ENCODE data around the gene SLC23A1. TPM values are rescaled to one million over a fixed set of nuclear protein-coding genes. Genes with fewer than 3 reads are reported as not detected.

The SLC23A1 gene
- total RNA-seq, 4 donors from 2014 or later = not detected

DNA sequence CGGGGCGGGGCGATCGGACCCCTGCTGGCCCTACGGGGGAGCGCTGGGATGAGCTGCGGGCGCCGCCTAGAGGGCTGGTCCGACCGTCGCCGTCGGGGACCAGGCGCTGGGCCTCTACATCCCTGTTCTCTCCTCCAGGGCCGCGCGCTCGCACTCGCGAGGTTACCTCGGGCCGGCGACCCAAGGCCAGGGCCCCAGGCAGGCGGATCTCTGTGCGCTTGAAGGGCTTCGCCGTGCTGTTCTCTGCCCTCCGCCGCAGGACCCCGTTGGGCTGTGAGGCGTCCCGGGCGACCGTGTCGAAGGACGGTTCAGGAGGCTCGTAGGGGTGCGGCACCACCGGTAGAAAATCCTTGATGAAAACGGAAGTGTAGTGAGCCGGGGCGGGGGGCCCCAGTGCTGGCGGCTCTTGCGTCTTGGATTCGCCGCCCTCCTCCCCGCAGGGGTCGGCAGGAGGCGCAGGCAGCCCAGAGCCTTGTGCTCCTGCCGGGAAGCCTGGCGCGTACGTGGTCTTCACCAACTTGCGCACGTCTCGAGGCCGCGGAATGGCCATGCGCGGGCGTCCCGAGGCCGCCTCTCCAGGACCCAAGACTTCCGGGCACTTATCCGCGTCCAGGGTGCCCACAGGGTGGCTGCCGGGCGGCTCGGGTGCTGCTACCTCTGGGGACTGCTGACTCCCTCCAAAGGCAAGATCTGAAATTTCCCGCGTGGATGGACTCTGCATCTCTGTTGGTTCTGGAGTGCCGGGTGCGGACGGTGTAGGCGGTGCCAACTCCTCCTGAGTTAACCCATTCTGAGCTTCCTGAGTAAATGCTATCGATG, 9.8 kb upstream of the SLC23A1 start:
- H3K36me3 ChIP-seq = no peaks in the 10 kb centered on the region
- 8 to 13% methylated on average over 15 to 32 of the region's 77 CpGs for WGBS, 2 donors
- TF ChIP-seq, protein P1, sequence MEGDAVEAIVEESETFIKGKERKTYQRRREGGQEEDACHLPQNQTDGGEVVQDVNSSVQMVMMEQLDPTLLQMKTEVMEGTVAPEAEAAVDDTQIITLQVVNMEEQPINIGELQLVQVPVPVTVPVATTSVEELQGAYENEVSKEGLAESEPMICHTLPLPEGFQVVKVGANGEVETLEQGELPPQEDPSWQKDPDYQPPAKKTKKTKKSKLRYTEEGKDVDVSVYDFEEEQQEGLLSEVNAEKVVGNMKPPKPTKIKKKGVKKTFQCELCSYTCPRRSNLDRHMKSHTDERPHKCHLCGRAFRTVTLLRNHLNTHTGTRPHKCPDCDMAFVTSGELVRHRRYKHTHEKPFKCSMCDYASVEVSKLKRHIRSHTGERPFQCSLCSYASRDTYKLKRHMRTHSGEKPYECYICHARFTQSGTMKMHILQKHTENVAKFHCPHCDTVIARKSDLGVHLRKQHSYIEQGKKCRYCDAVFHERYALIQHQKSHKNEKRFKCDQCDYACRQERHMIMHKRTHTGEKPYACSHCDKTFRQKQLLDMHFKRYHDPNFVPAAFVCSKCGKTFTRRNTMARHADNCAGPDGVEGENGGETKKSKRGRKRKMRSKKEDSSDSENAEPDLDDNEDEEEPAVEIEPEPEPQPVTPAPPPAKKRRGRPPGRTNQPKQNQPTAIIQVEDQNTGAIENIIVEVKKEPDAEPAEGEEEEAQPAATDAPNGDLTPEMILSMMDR (IDR thresholded peaks at IDR 0.05) = peak in 5 of 6 experiments; percentile 21 to 62 (median 44)
- TF ChIP-seq POLR2A (IDR thresholded peaks at IDR 0.05) = no peak
- no peak overlapping the region for H3K27ac ChIP-seq
- intact Hi-C loops (cut with DNase I) = no loop called here
- no peaks in the 10 kb centered on the region for H3K9me3 ChIP-seq
- H3K4me3 ChIP-seq (replicated peaks in 1 of 3) = peak overlapping the region in 2 of 3 donors; percentile 9 to 36
- DNase-seq = peak; percentile 49
- H3K4me1 ChIP-seq = peaks cover 23 to 46% of the 10 kb centered on the region in 2 donors
- no peaks in the 10 kb centered on the region for H3K27me3 ChIP-seq

DNA sequence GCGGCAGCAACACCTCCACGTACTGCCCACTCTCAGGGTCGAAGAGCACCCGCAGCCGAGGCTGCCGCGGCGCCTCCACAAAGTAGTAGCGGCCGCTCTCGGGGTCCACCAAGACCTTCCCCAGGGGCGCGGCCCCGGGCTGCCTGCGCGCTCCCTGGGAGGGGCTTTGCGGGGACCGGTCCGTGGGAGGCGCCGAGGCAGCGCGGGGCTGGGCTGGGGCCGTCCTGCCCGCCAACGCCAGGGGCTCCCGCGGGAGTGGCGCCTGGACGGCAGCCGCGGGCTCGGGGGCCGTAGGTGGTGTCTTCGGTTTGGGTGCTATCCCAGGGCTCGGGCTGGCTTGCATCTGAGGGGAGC, 9.2 kb upstream of the SLC23A1 start:
- H3K4me3 ChIP-seq (replicated peaks in 1 of 3) = peak overlapping the region in 1 of 3 donors; percentile 36
- WGBS, 2 donors = 27% methylated on average over 22 of the region's 36 CpGs; no CpG with 5 or more reads in 1 of the 2 donors
- no peaks in the 10 kb centered on the region for H3K36me3 ChIP-seq
- TF ChIP-seq, protein P1 (IDR thresholded peaks at IDR 0.05) = no peak
- no peak for TF ChIP-seq POLR2A (IDR thresholded peaks at IDR 0.05)
- H3K27me3 ChIP-seq = no peaks in the 10 kb centered on the region
- no peak for DNase-seq
- peaks cover 27 to 51% of the 10 kb centered on the region in 2 donors for H3K4me1 ChIP-seq
- no peaks in the 10 kb centered on the region for H3K9me3 ChIP-seq
- intact Hi-C loops (cut with DNase I) = no loop called here
- H3K27ac ChIP-seq = no peak overlapping the region

DNA sequence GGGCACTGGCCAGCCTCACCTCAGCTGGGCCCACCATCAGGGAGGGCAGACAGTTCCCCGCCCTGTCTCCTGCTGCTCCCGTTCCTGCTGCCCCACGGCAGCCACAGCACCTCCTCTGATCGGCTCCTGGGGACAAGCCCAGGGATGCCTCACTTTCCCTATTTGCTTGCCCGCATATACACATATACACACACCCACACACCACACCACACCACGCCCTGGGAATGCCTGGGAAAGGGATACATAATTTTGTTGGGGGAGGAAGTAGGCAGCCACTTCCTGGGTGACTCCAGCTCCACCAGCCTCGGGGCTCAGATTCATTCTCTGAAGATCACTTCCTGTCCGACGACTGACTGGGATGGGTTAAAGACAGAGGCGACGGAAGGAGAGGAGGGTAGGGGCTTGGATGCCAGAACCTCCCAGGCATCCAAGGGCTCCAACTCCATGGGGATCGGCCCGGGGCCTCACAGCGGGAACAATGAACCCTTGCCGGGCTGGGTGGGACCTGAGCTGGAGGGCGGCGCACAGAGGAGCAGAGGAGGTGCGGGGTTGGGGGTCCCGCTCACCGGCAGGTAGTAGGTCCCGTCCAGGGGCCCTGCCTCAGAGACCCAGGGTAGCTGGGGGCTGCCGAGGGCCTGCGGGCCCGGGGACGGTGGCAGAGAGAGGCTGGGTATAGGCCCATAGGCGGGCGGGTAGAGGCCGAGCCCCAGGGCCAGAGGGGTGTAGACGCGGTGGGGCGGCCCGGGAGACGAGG, 8.7 kb upstream of the SLC23A1 start:
- Histone ChIP-seq H3K27me3 (no peaks in the 10 kb centered on the region), H3K36me3 (no peaks in the 10 kb centered on the region), H3K27ac (no peak overlapping the region), H3K4me1 (peaks cover 27 to 51% of the 10 kb centered on the region in 2 donors), H3K9me3 (no peaks in the 10 kb centered on the region), H3K4me3 (replicated peaks in 1 of 3) (no peak overlapping the region)
- DNase-seq = no peak
- TF ChIP-seq POLR2A (IDR thresholded peaks at IDR 0.05) = no peak
- TF ChIP-seq, protein P1 (IDR thresholded peaks at IDR 0.05) = no peak
- intact Hi-C loops (cut with DNase I) = no loop called here
- 68 to 77% methylated on average over 23 to 33 of the region's 33 CpGs for WGBS, 2 donors

DNA sequence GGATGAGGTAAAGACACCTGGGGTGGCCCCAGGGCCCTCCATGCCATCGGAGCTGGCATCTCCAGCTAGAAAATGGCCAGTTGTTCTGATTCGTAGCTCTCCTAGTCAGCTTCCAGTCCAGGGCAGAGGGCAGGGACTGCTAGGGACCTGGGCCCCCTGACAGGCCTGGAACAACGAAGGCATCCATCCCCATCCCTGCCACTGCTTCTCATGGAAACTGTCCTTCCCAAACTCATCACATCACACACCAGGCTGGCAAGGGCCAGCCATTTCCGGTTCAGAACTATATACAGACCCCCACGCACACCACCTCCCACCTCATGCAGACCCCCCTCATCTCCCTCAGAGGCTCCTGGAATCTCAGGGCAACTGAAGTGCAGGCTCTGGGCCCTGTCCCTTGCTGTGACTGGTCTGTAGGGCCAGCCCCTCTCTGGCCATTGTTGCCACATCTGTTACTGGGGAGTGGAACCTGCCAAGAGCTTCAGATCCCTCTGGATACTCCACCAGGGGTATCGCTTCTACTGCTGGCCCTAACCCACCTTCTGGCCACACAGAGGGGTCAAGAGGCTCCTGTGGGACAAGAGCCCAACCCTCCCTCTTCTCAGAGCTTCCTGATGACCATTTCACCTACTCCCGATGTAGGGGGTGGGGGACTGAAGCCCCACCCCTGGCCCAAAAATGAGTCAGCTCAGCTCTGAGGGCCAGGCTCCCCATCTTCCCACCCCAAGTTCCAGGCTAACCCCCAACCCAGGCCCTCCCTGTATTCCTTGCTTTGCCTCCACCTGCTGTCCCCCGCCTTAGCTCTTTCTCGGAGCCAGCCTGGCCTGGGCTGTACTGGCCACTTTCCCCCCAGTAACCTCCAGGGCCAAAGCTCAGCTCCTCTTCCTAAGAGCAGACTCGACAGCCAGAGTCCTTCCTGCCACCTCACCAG, 7.8 kb upstream of the SLC23A1 start:
- intact Hi-C loops (cut with DNase I) = no loop called here
- DNase-seq = no peak
- Histone ChIP-seq H3K4me1 (peaks cover 27 to 51% of the 10 kb centered on the region in 2 donors), H3K9me3 (no peaks in the 10 kb centered on the region), H3K36me3 (no peaks in the 10 kb centered on the region), H3K27me3 (no peaks in the 10 kb centered on the region), H3K4me3 (replicated peaks in 1 of 3) (no peak overlapping the region), H3K27ac (no peak overlapping the region)
- TF ChIP-seq, protein P1 (IDR thresholded peaks at IDR 0.05) = no peak
- no peak for TF ChIP-seq POLR2A (IDR thresholded peaks at IDR 0.05)
- WGBS, 2 donors = 84 to 88% methylated on average over 8 to 10 of the region's 10 CpGs
